ENCODE data around the gene GSTT4.

GSTT4 gene

GRCh38 chr22:24024354-24024753, 19.1 kb upstream of the GSTT4 start:
- Histone ChIP-seq H3K27me3 (replicated peaks) (no peaks in the 10 kb centered on the region), H3K27ac (no peak overlapping the region), H3K4me3 (ENCODE audit: low read depth, low read length) (no peak overlapping the region), H3K36me3 (replicated peaks) (no peaks in the 10 kb centered on the region)
- no peak for DNase-seq
- TF ChIP-seq CTCF (IDR thresholded peaks at IDR 0.05; ENCODE audit: low read depth, low read length, missing control alignments): no peak
- in situ Hi-C loops (cut with HindIII; ENCODE audit: low pct_ligation_motif_present, low sequenced_read_pairs): no loop called here

GRCh38 chr22:24023204-24023789, 18.0 kb upstream of the GSTT4 start:
- Histone ChIP-seq H3K4me3 (ENCODE audit: low read depth, low read length) (no peak overlapping the region), H3K27ac (no peak overlapping the region), H3K27me3 (replicated peaks) (no peaks in the 10 kb centered on the region), H3K36me3 (replicated peaks) (no peaks in the 10 kb centered on the region)
- in situ Hi-C loops (cut with HindIII; ENCODE audit: low pct_ligation_motif_present, low sequenced_read_pairs): no loop called here
- TF ChIP-seq CTCF (IDR thresholded peaks at IDR 0.05; ENCODE audit: low read depth, low read length, missing control alignments): no peak
- no peak for DNase-seq

- Histone ChIP-seq H3K27me3 (replicated peaks) (no peaks in the 10 kb centered on the region), H3K36me3 (replicated peaks) (no peaks in the 10 kb centered on the region), H3K4me3 (ENCODE audit: low read depth, low read length) (no peak overlapping the region), H3K27ac (no peak overlapping the region)
- no peak for TF ChIP-seq CTCF (IDR thresholded peaks at IDR 0.05; ENCODE audit: low read depth, low read length, missing control alignments)
- in situ Hi-C loops (cut with HindIII; ENCODE audit: low pct_ligation_motif_present, low sequenced_read_pairs): no loop called here
- DNase-seq: no peak
These were observed 16.1 kb upstream of the GSTT4 start for GRCh38 chr22:24021304-24021703.

GRCh38 chr22:24016156-24016555, 10.9 kb upstream of the GSTT4 start:
- in situ Hi-C loops (cut with HindIII; ENCODE audit: low pct_ligation_motif_present, low sequenced_read_pairs): no loop called here
- Histone ChIP-seq H3K4me3 (ENCODE audit: low read depth, low read length) (no peak overlapping the region), H3K27me3 (replicated peaks) (no peaks in the 10 kb centered on the region), H3K36me3 (replicated peaks) (no peaks in the 10 kb centered on the region), H3K27ac (no peak overlapping the region)
- DNase-seq: no peak
- no peak for TF ChIP-seq CTCF (IDR thresholded peaks at IDR 0.05; ENCODE audit: low read depth, low read length, missing control alignments)

- Histone ChIP-seq H3K27me3 (replicated peaks) (no peaks in the 10 kb centered on the region), H3K27ac (peak overlapping the region; percentile 58), H3K36me3 (replicated peaks) (no peaks in the 10 kb centered on the region), H3K4me3 (ENCODE audit: low read depth, low read length) (peak overlapping the region; percentile 93)
- no peak for TF ChIP-seq CTCF (IDR thresholded peaks at IDR 0.05; ENCODE audit: low read depth, low read length, missing control alignments)
- in situ Hi-C loops (cut with HindIII; ENCODE audit: low pct_ligation_motif_present, low sequenced_read_pairs): no loop called here
- DNase-seq: no peak
These were observed 6.4 kb upstream of the GSTT4 start for GRCh38 chr22:24011735-24012068.

GRCh38 chr22:24010018-24010391, 4.8 kb upstream of the GSTT4 start:
- Histone ChIP-seq H3K4me3 (ENCODE audit: low read depth, low read length) (no peak overlapping the region), H3K36me3 (replicated peaks) (no peaks in the 10 kb centered on the region), H3K27me3 (replicated peaks) (no peaks in the 10 kb centered on the region), H3K27ac (no peak overlapping the region)
- no peak for DNase-seq
- TF ChIP-seq CTCF (IDR thresholded peaks at IDR 0.05; ENCODE audit: low read depth, low read length, missing control alignments): no peak
- in situ Hi-C loops (cut with HindIII; ENCODE audit: low pct_ligation_motif_present, low sequenced_read_pairs): no loop called here
